RKO (cell line): ENCODE measurements around the gene ANAPC15.
"Not testable (repeated sequence)": the region's sequence is repeated elsewhere in the genome, so short reads cannot be mapped to it uniquely, and the experiment has no call there.

Experiments used
- DNase-seq: peaks from one replicate; pipeline ENCODE4 v3.0.0-alpha.2; 2016; ENCODE audit warnings: low spot score

The ANAPC15 gene

DNA sequence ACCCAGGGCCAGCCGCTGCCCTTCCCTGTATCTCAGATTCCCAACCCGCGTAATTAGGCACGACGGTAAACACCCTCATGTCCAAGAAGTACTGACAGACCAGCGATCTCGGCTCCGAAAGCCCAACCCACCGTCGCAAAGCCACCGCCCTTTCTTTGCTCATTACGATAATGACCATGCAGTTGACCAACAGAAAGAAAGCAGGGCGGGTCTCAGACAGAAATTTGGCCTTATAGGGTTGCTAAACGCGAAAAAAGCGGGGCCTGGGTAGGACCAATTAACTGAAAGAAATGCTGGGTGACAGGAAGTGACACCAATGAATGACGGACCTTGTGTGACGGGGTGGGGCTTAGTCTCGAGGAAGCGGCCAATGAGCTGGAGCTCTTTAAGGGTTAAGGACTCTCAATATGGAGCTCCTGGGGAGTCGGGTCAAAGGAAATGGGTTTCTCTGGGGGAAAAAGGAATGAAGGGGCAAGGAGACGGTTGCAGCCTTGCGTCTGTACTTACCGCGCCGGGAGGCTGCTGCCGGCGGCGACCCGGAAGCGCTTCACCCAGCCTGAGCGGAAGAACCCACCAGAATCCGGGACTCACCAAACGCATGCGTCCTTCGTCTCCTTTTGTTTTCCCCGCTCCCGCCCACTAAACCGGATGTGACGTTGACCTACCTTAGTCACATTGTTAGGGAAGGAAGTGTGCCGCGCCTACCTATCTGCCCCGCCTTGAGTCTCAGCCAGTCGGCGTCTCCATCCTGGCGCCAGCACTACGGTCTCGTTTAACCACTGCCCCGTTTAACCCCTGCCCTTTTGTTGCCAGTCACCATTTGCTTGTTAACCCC lies at the start of gene ANAPC15:
ANAPC15 (minus strand) TSS at position 553 of the 835 bp plus-strand sequence. CDS start 1,419 bp downstream, outside the sequence.
- peak; percentile 99 for DNase-seq

DNA sequence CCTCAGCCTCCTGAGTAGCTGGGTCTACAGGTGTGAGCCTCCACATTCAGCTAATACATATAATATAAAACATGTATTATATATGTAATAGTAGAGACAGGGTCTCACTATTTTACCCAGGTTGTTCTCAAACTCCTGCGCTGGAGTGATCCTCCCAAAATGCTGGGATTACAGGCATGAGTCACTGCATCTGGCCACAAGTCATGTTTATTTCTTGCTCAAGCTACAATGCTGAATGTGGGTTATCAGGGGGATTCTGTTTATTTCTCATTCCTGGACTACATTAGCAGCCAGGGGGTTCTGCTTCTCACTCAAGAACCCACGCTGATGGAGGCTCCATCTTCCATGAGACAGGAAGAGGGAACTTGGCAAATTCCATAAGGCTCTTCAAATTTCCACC lies 47.8 kb upstream of the ANAPC15 start:
- DNase-seq, result no peak

DNA sequence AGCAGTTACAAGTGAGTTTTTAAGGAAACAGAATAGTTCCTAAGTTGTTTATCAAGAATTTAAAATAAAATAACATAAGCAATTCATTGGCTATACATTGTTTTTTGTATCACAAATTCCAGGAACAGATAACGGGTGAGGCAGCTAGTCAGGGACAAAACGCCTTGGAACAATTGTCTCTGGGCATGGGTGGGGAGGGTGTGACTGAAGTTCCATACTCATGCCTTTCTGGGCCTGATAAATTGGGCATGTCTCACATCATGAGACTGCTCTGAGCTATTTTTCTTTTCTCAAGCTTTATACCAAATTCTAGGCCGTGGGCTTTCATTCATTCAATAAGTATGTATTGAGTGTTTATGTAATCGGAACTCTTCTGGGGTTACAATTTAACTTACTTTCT lies 44.6 kb upstream of the ANAPC15 start:
- no peak for DNase-seq

DNA sequence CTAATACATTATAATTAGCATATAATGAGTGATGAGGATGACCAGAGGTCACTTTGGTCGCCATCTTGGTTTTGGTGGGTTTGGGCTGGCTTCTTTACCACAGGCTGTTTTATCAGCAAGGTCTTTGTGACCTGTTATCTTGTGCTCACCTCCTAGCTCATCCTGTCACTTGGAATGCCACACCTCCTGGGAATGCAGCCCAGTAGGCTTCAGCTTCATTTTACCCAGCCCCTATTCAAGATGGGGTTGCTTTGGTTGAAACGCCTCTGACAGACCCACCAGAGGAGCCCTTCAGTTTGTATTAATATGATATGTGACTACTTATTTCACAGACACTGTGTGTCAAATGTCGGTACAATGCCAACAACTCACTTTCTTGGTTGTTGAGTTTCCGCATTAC lies 43.3 kb upstream of the ANAPC15 start:
- no peak for DNase-seq

DNA sequence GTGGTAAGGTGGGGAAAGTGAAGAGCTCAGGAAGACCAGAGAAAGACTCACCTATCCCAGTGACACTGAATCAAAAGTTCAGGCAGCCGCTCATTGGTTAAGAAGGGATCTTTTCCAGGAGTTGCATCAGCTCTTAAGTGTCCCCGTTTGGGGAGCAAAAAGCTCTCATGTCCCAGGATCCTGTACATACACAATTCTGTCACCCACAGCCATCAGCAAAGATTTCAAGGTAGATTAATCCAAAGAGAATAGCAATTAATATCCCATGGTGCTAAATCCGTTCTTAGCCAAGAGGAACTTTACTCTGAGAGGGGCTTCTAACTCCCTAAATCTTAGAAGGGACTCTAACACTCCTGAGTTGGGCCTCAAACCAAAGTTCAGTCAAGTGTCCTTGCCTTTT lies 42.3 kb upstream of the ANAPC15 start:
- no peak for DNase-seq

DNA sequence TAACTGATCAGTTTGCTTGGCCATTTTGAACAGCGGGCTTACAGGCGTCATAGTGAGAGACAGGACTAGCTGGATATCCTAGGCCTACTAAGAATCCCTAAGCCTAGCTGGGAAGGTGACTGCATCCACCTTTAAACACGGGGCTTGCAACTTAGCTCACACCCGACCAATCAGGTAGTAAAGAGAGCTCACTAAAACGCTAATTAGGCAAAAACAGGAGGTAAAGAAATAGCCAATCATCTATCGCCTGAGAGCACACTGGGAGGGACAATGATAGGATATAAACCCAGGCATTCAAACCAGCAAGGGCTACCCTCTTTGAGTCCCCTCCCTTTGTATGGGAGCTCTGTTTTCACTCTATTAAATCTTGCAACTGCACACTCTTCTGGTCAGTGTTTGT lies 41.4 kb upstream of the ANAPC15 start:
- not testable (repeated sequence) for DNase-seq

DNA sequence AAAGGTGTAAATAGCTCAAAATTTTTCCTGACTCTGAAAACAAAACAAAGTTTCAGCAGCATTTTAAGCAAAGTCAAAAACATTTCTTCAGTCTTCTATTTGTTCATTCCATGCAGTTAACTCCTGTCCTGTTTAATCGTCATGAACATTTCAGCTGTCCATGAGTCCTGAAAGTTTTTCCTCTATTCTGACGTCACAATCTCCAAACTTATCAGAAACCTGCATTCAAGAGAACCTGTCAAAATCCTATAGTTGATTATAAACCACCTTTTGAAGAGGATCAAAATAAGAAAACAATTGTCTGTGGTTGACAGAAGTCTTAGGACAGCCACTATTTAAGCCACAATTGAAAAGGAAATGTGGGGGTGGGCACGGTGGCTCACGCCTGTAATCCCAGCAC lies 38.4 kb upstream of the ANAPC15 start:
- DNase-seq, result no peak

DNA sequence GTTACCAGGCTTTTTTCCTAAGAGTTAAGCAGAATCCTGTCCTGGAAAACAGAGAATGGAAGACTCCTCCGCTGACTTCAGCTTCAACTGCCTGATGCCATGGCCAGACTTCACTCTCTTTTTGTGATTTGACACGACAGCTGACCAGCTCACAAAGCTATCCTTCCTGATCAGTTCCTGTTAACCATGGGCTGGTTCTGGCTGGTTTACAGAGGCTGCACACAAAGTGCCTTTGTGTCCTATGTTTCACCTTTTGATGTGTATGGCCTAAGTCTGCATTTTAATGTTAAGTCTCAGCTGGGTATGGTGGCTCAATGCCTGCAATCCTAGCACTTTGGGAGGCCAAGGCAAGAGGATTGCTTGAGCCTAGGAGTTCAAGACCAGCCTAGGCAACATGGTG lies 34.1 kb upstream of the ANAPC15 start:
- DNase-seq, result no peak

GRCh38 chr11:72144807-72145565 lies 32.5 kb upstream of the ANAPC15 start:
- no peak for DNase-seq

DNA sequence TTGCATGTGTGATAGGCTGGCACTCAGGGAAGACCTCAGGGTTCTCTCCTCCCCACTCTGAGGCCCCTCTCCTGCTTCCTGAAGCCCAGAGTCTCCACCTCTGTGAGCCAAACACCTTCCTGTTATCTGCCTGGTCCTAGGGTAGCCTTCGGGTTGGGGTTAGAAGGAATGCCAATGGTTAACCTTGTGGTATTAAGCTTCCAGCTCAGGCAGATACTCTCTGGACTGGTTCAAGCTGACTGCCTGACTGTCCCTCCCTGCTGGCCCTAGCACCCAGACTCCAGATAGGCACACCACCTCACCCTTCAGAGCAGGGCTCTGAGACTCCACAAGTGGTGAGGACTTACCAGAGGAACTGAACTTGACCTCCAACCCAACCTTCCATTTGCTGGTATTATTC lies 30.0 kb upstream of the ANAPC15 start:
- DNase-seq, result not testable (repeated sequence)

DNA sequence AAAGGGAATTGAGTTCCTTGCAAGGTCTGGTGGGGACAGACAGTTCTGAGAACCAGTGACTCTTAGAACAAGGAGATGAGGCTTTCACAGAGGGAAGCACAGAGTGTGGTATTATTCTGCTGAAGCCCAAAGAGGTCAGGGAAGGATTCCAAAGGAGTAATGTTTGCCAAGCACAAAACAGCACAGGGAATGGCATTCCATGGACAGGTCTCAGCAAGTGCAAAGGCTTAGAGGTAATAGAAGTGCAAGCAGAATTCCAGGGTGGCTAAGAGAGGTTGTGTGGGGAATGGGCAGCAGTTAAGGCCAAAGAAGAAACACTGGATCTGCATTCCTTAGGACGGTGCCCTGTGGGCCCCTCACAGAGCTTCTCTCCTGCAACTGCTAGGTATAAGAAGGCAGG lies 29.6 kb upstream of the ANAPC15 start:
- DNase-seq, result not testable (repeated sequence)

DNA sequence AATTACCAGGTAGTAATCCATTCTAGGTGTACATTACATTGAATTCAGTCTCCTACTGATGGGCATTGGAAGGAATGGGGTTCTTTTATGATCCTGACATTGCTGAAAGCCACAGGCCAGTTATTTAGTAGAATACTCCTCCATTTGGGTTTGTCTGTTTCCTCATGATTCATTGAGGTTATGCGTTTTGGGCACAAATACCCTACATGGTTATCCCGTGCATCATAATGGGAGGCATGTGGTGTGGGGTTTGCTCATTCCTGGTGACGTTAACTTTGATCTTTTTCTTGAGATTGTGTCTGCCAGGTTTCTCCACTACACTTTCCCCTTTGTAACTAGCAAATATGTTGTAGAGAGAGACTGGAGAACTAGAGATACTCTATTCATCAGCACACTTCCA lies 28.6 kb upstream of the ANAPC15 start:
- DNase-seq, result peak; percentile 48

DNA sequence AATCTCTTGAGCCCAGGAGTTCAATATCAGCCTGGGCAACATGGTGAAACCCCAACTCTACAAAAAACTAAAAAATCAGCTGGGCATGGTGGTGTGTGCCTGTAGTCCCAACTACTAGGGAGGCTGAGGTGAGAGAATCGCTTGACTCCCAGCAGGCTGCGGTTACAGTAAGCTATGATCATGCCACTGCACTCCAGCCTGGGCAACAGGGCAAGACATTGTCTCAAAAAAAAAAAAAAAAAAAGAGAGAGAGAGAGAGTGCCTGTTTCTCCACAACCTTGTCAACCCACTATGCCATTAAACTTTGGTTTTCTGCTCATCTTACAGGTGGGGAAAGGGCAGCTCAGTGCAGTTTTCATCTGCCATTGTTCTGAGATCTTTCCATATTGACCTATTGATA lies 28.2 kb upstream of the ANAPC15 start:
- DNase-seq, result no peak

DNA sequence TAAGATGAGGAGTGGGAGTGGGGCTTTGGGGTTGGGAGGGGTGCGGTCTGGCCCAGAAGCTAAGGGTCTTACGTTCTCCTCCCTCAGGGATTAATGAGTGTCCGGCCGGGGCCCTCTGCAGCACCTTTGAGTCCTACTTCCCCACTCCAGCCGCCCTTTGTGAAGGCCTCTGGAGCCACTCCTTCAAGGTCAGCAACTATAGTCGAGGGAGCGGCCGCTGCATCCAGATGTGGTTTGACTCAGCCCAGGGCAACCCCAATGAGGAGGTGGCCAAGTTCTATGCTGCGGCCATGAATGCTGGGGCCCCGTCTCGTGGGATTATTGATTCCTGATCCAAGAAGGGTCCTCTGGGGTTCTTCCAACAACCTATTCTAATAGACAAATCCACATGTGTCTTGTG lies 27.0 kb upstream of the ANAPC15 start:
- DNase-seq, result no peak

GRCh38 chr11:72138821-72139390 lies 26.4 kb upstream of the ANAPC15 start:
- DNase-seq, result no peak

DNA sequence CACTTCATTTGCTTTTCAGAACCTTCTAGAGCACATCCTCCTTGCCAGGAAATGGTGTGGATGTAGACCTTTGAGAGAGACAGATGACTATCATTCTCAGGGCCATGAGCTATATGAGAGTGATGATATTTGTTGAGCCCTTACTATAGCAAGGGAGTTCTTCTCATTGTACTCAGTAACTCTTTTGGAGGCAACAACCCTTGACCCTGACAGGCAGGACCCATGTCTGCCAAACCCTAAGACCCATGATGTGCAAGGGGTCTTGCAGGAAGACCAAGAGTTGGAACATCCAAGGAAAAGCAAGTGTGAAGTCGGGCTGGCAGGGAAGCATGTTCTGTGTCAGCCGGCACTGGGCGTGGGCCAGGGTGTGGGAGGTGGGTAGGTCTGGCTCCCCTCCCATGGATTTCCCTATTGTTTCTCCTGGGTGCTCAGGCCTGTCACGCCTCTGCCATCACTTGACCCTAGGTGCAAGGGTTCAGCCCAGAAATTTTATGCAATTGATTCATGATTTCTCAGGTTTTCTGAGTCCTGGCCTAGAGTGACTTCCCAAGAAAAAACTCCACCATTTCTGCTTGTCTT lies 24.3 kb upstream of the ANAPC15 start:
- no peak for DNase-seq

- no peak for DNase-seq
Measured at GRCh38 chr11:72135891-72136683, 23.6 kb upstream of the ANAPC15 start.

DNA sequence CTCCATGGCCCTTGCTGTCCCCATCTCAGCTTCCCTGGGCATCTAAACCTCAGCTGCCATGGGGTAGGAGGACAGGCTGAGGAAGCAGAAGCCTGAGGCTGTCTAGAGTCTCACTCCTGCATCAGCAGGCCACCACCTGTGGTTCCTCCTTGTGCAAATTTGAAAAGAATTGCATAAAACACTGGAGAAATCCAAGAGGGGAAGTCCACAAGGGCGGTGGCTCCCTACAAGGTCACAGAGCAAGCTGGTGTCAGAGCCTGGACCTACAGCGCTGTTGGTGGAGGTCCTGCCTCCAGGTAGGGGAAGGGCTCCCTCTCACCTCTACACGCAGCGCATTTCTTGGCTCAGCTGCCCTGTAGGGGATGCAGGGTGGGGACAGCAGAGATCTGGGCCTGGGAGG lies 23.0 kb upstream of the ANAPC15 start, which contains the start of gene FOLR3:
FOLR3 (plus strand) TSS at position 253 of the 400 bp plus-strand sequence. CDS start 228 bp downstream, outside the sequence.
- DNase-seq, result not testable (repeated sequence)

- no peak for DNase-seq
Measured at GRCh38 chr11:72132646-72133045, 20.2 kb upstream of the ANAPC15 start.

DNA sequence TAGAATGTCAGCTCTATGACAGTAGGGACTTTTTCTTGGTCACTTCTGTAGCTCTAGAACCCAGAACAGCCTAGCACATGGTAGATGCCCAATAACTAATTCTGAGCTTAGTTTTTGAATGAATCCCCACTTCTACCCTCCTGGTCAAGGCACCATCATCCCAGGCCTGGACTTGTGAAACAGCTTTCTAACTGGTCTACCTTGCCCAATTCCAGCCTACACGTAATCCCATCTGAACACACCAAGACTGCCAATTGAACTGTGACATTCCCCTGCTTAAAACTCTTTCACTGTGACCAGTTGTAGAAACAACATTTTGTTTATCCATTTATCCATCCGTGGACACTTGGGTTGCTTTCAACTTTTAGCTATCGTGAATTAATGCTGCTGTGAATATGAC lies 16.9 kb upstream of the ANAPC15 start:
- DNase-seq, result no peak

DNA sequence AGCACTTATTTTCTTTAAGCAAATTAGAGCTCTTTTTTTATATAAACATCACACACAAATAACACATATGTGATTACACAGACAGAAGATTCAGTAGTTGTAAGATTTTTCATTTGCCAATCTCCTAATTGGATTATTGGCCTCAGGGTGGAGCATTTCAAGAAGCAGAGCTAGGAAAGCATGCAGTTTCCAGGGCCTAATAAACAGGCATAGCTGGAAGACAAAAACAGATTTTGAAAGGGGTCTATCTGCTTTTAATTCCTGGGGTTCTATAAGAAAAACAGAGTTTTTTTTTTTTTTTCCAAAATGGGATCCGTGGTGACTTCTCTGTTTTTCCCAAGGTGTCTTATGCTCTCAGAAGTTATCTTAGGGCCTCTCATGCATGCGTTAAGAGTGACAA lies 15.4 kb upstream of the ANAPC15 start:
- DNase-seq, result no peak

DNA sequence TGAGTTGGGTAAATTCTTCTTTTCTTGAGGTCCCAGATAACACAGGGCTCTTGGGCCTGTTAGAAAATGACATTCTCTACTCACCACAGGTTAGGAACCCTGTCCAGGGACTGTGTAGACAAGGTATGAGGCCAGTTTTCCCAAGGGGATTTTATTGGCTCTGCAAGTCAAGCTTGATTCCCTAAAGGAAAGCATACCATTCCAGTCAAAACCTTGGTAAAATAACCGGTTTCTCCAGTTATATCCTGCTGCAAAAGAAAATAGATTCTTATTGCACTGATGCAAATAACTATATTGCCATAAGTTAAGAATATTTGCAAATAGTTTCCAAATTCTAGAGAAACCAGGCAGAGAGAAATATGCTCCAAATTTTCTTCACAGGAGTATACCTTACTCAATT lies 13.5 kb upstream of the ANAPC15 start:
- no peak for DNase-seq
